Tibial artery (tissue), 4 donors: ENCODE results near the gene MALRD1.
A peak's percentile ranks its signal among the peaks of the same experiment; 100 is the strongest.

Source experiments
- DNase-seq, 2 donors: peaks; one replicate each; pipeline ENCODE4 v3.0.0-alpha.2; 2019
- H3K27ac ChIP-seq, 2 donors: fragments of 200-600 bp; sonication (generic) in 1 of 2; 1 replicate in 1 of 2; 2 replicates in 1 of 2; pipeline ENCODE4 v1.5.1; 2018 to 2019; ENCODE audit warnings: mild to moderate bottlenecking in 1 of 2
- H3K27me3 ChIP-seq, 2 donors: fragments of 200-600 bp; sonication (generic) in 1 of 2; one replicate each; pipeline versions ENCODE4 v1.5.1 to v1.6.0; 2016 to 2019
- H3K36me3 ChIP-seq, 3 donors: fragments of 200-600 bp; sonication (generic) in 2 of 3; one replicate each; pipeline ENCODE4 v1.5.1; 2016 to 2019; ENCODE audit warnings: mild to moderate bottlenecking in 2 of 3
- H3K4me1 ChIP-seq, 4 donors: fragments of 200-600 bp; sonication (generic) in 2 of 4; 1 replicate in 3 of 4; 2 replicates in 1 of 4; pipeline ENCODE4 v1.5.1; 2016 to 2019
- H3K4me3 ChIP-seq, 2 donors: fragments of 200-600 bp; sonication (generic) in 1 of 2; 1 replicate in 1 of 2; 2 replicates in 1 of 2; pipeline ENCODE4 v1.5.1; 2018 to 2019; ENCODE audit warnings: mild to moderate bottlenecking in 2 of 2
- H3K9me3 ChIP-seq, 3 donors: fragments of 200-600 bp; sonication (generic) in 1 of 3; one replicate each; pipeline ENCODE4 v1.5.1; 2016 to 2019
- CTCF ChIP-seq, 2 experiments: fragments of 200-600 bp in 1 of 2; fragments of 450-650 bp in 1 of 2; IDR thresholded peaks; one replicate each; pipeline ENCODE4 v1.5.1; 2017 to 2019; ENCODE audit warnings: antibody characterized with exemption in 2 of 2, mild to moderate bottlenecking in 1 of 2, moderate library complexity in 1 of 2
- intact Hi-C: fragments of 100-400 bp; cut with DNase I; formaldehyde crosslinking; loops from one replicate; pipeline ENCODE4 v1.15.0; 2023; ENCODE audit warnings: low total_unique reads

MALRD1 gene

GRCh38 chr10:19466709-19467108 lies 418.1 kb downstream of the MALRD1 start:
- H3K27me3 ChIP-seq, result no peaks in the 10 kb centered on the region
- intact Hi-C loops, result no loop called here
- no peak for DNase-seq

GRCh38 chr10:19468413-19468812 lies 419.8 kb downstream of the MALRD1 start:
- Histone ChIP-seq H3K27me3 (no peaks in the 10 kb centered on the region), H3K36me3 (no peaks in the 10 kb centered on the region), H3K27ac (peak overlapping the region; percentile 40 to 41), H3K9me3 (no peaks in the 10 kb centered on the region), H3K4me3 (no peak overlapping the region), H3K4me1 (peaks cover 0 to 19% (median 1%) of the 10 kb centered on the region in 4 donors)
- intact Hi-C loops, result no loop called here
- no peak for TF ChIP-seq CTCF (IDR thresholded peaks at IDR 0.05)
- DNase-seq, result no peak

More at GRCh38 chr10:19466709-19467108, 418.1 kb downstream of the MALRD1 start:
- no peak for TF ChIP-seq CTCF (IDR thresholded peaks at IDR 0.05)
- H3K4me3 ChIP-seq, result no peak overlapping the region
- H3K27ac ChIP-seq, result no peak overlapping the region
- H3K9me3 ChIP-seq, result no peaks in the 10 kb centered on the region
- H3K4me1 ChIP-seq, result peaks cover 0 to 19% (median 1%) of the 10 kb centered on the region in 4 donors
- H3K36me3 ChIP-seq, result no peaks in the 10 kb centered on the region

GRCh38 chr10:19469521-19469920 lies 420.9 kb downstream of the MALRD1 start:
- Histone ChIP-seq H3K4me1 (peaks cover 0 to 19% (median 1%) of the 10 kb centered on the region in 4 donors), H3K27me3 (no peaks in the 10 kb centered on the region), H3K27ac (no peak overlapping the region), H3K4me3 (no peak overlapping the region), H3K36me3 (no peaks in the 10 kb centered on the region), H3K9me3 (no peaks in the 10 kb centered on the region)
- no peak for TF ChIP-seq CTCF (IDR thresholded peaks at IDR 0.05)
- intact Hi-C loops, result loop anchor here (1.0 kb wide), 1 partner anchor 21 kb away; no protein-coding TSS in a partner anchor
- DNase-seq, result no peak

- intact Hi-C loops, result no loop called here
- H3K4me1 ChIP-seq, result peaks cover 0 to 13% (median 3%) of the 10 kb centered on the region in 4 donors
- no peaks in the 10 kb centered on the region for H3K36me3 ChIP-seq
- no peaks in the 10 kb centered on the region for H3K27me3 ChIP-seq
- no peak overlapping the region for H3K4me3 ChIP-seq
- H3K27ac ChIP-seq, result peak overlapping the region; percentile 25 to 37
- DNase-seq, result no peak
- no peak for TF ChIP-seq CTCF (IDR thresholded peaks at IDR 0.05)
- no peaks in the 10 kb centered on the region for H3K9me3 ChIP-seq
These were observed 431.3 kb downstream of the MALRD1 start for GRCh38 chr10:19479854-19480253.

- DNase-seq, result no peak
- no peaks in the 10 kb centered on the region for H3K9me3 ChIP-seq
- peaks cover 0 to 13% (median 3%) of the 10 kb centered on the region in 4 donors for H3K4me1 ChIP-seq
- no peaks in the 10 kb centered on the region for H3K27me3 ChIP-seq
- TF ChIP-seq CTCF (IDR thresholded peaks at IDR 0.05), result no peak
- intact Hi-C loops, result no loop called here
- H3K27ac ChIP-seq, result peak overlapping the region; percentile 25 to 37
- H3K4me3 ChIP-seq, result no peak overlapping the region
- H3K36me3 ChIP-seq, result no peaks in the 10 kb centered on the region
These were observed 431.8 kb downstream of the MALRD1 start for GRCh38 chr10:19480353-19480752.

GRCh38 chr10:19483421-19483820 lies 434.8 kb downstream of the MALRD1 start:
- no peak overlapping the region for H3K4me3 ChIP-seq
- no peak for TF ChIP-seq CTCF (IDR thresholded peaks at IDR 0.05)
- no peaks in the 10 kb centered on the region for H3K9me3 ChIP-seq
- DNase-seq, result no peak
- H3K4me1 ChIP-seq, result peaks cover 0 to 16% (median 3%) of the 10 kb centered on the region in 4 donors
- H3K36me3 ChIP-seq, result no peaks in the 10 kb centered on the region
- no peak overlapping the region for H3K27ac ChIP-seq
- no peaks in the 10 kb centered on the region for H3K27me3 ChIP-seq
- intact Hi-C loops, result no loop called here
